K562 (cell line): Measurements from ENCODE around the gene AP1M2. TPM values are rescaled to one million over a fixed set of nuclear protein-coding genes. Genes with fewer than 3 reads are reported as not detected.

Experiments
- BCOR ChIP-seq: fragments of 450-650 bp; IDR thresholded peaks from 2 replicates; pipeline ENCODE4 v1.6.1; 2016
- HEY1 ChIP-seq: fragments of 250-450 bp; sonication (Bioruptor Pico); IDR thresholded peaks from 2 replicates; pipeline ENCODE4 v1.5.0; 2020; ENCODE audit warnings: mild to moderate bottlenecking, moderate library complexity, borderline replicate concordance
- KDM1A ChIP-seq, 2 experiments: fragments of 450-650 bp; IDR thresholded peaks; 2 replicates each; pipeline ENCODE4 v1.6.1; 2016; ENCODE audit warnings: mild to moderate bottlenecking in 2 of 2
- SRF ChIP-seq, 2 experiments: fragments of 250-450, 450-650 bp in 1 of 2; sonication (Bioruptor Pico) in 1 of 2; sonication (generic) in 1 of 2; formaldehyde crosslinking; IDR thresholded peaks; 2 replicates each; pipeline versions ENCODE4 v1.5.0 to v1.5.1; 2020 to 2022; ENCODE audit warnings: mild to moderate bottlenecking in 1 of 2, missing genetic modification reagents in 1 of 2
- STAT5B ChIP-seq: fragments of 250-450 bp; sonication (Bioruptor Pico); IDR thresholded peaks from 2 replicates; pipeline ENCODE4 v1.8.0; 2021; ENCODE audit warnings: mild to moderate bottlenecking, inconsistent platforms
- ZBTB33 ChIP-seq: sonication (generic); formaldehyde crosslinking; IDR thresholded peaks from 2 replicates; pipeline ENCODE4 v1.8.1; 2023; ENCODE audit warnings: mild to moderate bottlenecking, missing genetic modification reagents
- polyA plus RNA-seq, 8 experiments: library from polyadenylated mRNA; depleted of rRNA in 4 of 8; stranded (reverse) in 5 of 8; unstranded in 3 of 8; fragments of >200 nt; fragmentation: Nextera tagmentation in 2 of 8; fragmentation: Illumina TruSeq in 1 of 8; extraction: Ambion mirVana in 2 of 8; extraction: Trizol in 1 of 8; gene quantifications; 2 replicates each; pipeline versions ENCODE4 v1.2.1 to v1.2.3, GENCODE V29; 2011 to 2014; ENCODE audit warnings: inconsistent platforms in 1 of 8, missing spikeins in 1 of 8
- total RNA-seq, 7 experiments: library from RNA; depleted of rRNA in 6 of 7; stranded (reverse); fragments of >200 nt in 6 of 7; fragmentation: Illumina TruSeq in 2 of 7; extraction: Trizol in 2 of 7; gene quantifications; 2 replicates each; pipeline versions ENCODE4 v1.2.1 to v1.2.3, GENCODE V29; 2011 to 2021; ENCODE audit warnings: low replicate concordance in 1 of 7
- TF ChIP-seq, protein P1 (sequence below), 2 experiments: fragments of 150-350 bp in 1 of 2; IDR thresholded peaks; 2 replicates each; pipeline ENCODE4 v1.6.1; 2012 to 2016; ENCODE audit warnings: low read depth in 2 of 2, low read length in 2 of 2, mild to moderate bottlenecking in 1 of 2, moderate library complexity in 1 of 2
- TF ChIP-seq, protein P2 (sequence below): sonication (generic); formaldehyde crosslinking; IDR thresholded peaks from 2 replicates; pipeline ENCODE4 v1.8.0; 2023; ENCODE audit warnings: mild to moderate bottlenecking, missing genetic modification reagents

The AP1M2 gene
- total and polyA plus RNA-seq, 9 of the 15 experiments (the other 6 are each of a cell fraction or from before 2014, with no cell fraction given) = 0.33 to 1.4 (median 0.89) TPM; not detected in 1

DNA sequence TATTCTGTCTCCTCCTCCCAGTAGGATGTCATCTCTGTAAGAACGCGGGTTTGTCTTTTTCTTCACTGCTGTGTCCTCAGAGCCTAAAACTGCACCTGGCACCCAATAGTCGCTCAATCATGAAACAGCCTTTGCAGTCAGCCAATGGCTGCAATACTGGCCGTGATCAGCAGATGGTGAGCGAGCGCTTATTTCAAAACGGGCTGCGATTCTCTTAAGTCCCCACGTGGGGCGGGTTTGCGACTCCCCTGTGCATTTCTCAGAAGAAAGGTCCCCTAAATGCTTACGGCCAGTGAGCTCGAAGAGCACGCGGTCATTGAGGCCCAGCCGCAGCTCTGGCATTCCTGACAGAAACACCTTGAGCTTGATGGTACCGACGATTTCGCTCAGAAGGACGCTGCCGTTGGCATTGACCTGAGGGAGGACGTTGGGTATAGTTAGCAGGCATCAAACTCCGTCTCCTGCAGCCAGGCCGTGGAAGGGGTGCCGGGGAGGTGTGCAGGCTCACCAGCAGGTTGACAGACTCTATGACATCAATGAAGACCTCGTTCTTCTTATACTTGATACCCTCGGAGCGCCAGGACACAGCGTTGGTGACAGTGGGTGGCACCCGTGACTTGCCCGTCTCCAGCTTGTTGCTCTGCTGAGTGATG, 6.0 kb downstream of the AP1M2 start (continued):
- TF ChIP-seq, protein P1, sequence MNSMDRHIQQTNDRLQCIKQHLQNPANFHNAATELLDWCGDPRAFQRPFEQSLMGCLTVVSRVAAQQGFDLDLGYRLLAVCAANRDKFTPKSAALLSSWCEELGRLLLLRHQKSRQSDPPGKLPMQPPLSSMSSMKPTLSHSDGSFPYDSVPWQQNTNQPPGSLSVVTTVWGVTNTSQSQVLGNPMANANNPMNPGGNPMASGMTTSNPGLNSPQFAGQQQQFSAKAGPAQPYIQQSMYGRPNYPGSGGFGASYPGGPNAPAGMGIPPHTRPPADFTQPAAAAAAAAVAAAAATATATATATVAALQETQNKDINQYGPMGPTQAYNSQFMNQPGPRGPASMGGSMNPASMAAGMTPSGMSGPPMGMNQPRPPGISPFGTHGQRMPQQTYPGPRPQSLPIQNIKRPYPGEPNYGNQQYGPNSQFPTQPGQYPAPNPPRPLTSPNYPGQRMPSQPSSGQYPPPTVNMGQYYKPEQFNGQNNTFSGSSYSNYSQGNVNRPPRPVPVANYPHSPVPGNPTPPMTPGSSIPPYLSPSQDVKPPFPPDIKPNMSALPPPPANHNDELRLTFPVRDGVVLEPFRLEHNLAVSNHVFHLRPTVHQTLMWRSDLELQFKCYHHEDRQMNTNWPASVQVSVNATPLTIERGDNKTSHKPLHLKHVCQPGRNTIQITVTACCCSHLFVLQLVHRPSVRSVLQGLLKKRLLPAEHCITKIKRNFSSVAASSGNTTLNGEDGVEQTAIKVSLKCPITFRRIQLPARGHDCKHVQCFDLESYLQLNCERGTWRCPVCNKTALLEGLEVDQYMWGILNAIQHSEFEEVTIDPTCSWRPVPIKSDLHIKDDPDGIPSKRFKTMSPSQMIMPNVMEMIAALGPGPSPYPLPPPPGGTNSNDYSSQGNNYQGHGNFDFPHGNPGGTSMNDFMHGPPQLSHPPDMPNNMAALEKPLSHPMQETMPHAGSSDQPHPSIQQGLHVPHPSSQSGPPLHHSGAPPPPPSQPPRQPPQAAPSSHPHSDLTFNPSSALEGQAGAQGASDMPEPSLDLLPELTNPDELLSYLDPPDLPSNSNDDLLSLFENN (IDR thresholded peaks at IDR 0.05; ENCODE audit: low read depth in 2 of 2, low read length in 2 of 2) = 0 out of 4 replicates have a peak, but pooled peaks of 1 of the 2 experiments have one; percentile 35
- TF ChIP-seq HEY1 (no peak), SRF (CRISPR knock-in tag; IDR thresholded peaks at IDR 0.05) (no peak), STAT5B (no peak), ZBTB33 (CRISPR knock-in tag) (peak; percentile 89), KDM1A (IDR thresholded peaks at IDR 0.05) (no peak), BCOR (peak; percentile 11; the same call in 1 of the 2 replicates)
- TF ChIP-seq, protein P2, sequence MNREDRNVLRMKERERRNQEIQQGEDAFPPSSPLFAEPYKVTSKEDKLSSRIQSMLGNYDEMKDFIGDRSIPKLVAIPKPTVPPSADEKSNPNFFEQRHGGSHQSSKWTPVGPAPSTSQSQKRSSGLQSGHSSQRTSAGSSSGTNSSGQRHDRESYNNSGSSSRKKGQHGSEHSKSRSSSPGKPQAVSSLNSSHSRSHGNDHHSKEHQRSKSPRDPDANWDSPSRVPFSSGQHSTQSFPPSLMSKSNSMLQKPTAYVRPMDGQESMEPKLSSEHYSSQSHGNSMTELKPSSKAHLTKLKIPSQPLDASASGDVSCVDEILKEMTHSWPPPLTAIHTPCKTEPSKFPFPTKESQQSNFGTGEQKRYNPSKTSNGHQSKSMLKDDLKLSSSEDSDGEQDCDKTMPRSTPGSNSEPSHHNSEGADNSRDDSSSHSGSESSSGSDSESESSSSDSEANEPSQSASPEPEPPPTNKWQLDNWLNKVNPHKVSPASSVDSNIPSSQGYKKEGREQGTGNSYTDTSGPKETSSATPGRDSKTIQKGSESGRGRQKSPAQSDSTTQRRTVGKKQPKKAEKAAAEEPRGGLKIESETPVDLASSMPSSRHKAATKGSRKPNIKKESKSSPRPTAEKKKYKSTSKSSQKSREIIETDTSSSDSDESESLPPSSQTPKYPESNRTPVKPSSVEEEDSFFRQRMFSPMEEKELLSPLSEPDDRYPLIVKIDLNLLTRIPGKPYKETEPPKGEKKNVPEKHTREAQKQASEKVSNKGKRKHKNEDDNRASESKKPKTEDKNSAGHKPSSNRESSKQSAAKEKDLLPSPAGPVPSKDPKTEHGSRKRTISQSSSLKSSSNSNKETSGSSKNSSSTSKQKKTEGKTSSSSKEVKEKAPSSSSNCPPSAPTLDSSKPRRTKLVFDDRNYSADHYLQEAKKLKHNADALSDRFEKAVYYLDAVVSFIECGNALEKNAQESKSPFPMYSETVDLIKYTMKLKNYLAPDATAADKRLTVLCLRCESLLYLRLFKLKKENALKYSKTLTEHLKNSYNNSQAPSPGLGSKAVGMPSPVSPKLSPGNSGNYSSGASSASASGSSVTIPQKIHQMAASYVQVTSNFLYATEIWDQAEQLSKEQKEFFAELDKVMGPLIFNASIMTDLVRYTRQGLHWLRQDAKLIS (CRISPR knock-in tag) = no peak
